ENCODE results near the gene PPP3R2. TPM values are rescaled to one million over a fixed set of nuclear protein-coding genes. Genes with fewer than 3 reads are reported as not detected.

Gene PPP3R2
- total RNA-seq, 1 experiment from 2014 or later, result not detected

DNA sequence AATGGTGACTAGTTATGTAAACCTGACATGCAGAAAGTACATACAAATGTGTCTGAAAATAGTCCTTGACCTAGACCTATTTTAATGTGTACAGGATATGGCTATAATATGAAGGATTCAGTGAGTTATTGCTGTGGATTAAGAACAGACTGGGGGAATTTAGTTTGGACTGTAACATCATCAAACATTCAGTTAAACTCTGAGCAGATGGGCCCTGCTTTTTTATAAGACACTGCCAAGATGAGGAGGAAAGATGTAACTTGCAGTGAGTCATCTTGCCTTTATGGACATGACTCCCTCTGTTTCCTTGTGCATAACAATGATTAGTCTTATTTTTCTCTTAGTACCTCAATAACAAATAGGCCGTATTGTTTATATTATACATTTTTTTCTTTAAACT lies 12.2 kb downstream of the PPP3R2 start:
- Mint-ChIP-seq H3K9me3 (ENCODE audit: low read depth, unreplicated experiment) (no peaks in the 10 kb centered on the region), H3K36me3 (ENCODE audit: insufficient read depth, unreplicated experiment) (no peaks in the 10 kb centered on the region), H3K27ac (ENCODE audit: unreplicated experiment) (no peak overlapping the region), H3K27me3 (ENCODE audit: unreplicated experiment) (no peaks in the 10 kb centered on the region), H3K4me3 (ENCODE audit: low read depth, unreplicated experiment) (no peak overlapping the region), H3K4me1 (ENCODE audit: low read depth, unreplicated experiment) (peaks cover 1% of the 10 kb centered on the region)
- DNase-seq, result no peak
- intact Hi-C loops (cut with micrococcal nuclease; ENCODE audit: unreplicated experiment), result no loop called here
- no peak for TF ChIP-seq CTCF (IDR thresholded peaks at IDR 0.05; ENCODE audit: unreplicated experiment)
- CTCF ChIA-PET, result no interaction called here
- no TSS peak for BruUV-seq (replicated peaks)

GRCh38 chr9:101579711-101580545 lies 14.8 kb downstream of the PPP3R2 start:
- intact Hi-C loops (cut with micrococcal nuclease; ENCODE audit: unreplicated experiment), result no loop called here
- H3K4me1 Mint-ChIP-seq (ENCODE audit: low read depth, unreplicated experiment), result no peaks in the 10 kb centered on the region
- no peaks in the 10 kb centered on the region for H3K27me3 Mint-ChIP-seq (ENCODE audit: unreplicated experiment)
- no TSS peak for BruUV-seq (replicated peaks)
- no peak overlapping the region for H3K27ac Mint-ChIP-seq (ENCODE audit: unreplicated experiment)
- H3K9me3 Mint-ChIP-seq (ENCODE audit: low read depth, unreplicated experiment), result no peaks in the 10 kb centered on the region
- no peaks in the 10 kb centered on the region for H3K36me3 Mint-ChIP-seq (ENCODE audit: insufficient read depth, unreplicated experiment)
- TF ChIP-seq CTCF (IDR thresholded peaks at IDR 0.05; ENCODE audit: unreplicated experiment), result no peak
- no peak overlapping the region for H3K4me3 Mint-ChIP-seq (ENCODE audit: low read depth, unreplicated experiment)
- DNase-seq, result no peak
- CTCF ChIA-PET, result no interaction called here

DNA sequence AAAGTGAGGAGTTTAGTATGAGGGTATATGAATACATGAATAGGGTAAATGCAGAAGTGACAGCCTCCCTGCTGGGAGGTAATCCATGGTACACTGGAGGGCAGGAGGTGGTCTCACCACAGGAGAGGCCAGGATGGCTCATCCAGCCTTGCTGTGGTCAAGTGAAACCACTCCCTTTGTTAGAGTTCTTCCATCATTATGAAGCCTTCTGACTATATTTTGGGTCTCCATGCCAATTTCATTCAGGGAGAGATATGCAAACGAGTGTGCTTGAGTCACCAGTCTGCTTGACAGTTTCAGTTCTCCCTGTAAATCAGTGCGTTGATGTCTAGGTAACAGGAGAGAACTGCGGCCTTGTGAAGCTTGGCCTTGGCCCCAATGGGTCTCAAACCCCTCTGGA lies 16.4 kb downstream of the PPP3R2 start:
- Mint-ChIP-seq H3K27me3 (ENCODE audit: unreplicated experiment) (no peaks in the 10 kb centered on the region), H3K4me1 (ENCODE audit: low read depth, unreplicated experiment) (no peaks in the 10 kb centered on the region), H3K4me3 (ENCODE audit: low read depth, unreplicated experiment) (no peak overlapping the region), H3K27ac (ENCODE audit: unreplicated experiment) (no peak overlapping the region), H3K36me3 (ENCODE audit: insufficient read depth, unreplicated experiment) (no peaks in the 10 kb centered on the region), H3K9me3 (ENCODE audit: low read depth, unreplicated experiment) (no peaks in the 10 kb centered on the region)
- intact Hi-C loops (cut with micrococcal nuclease; ENCODE audit: unreplicated experiment), result no loop called here
- no peak for DNase-seq
- no TSS peak for BruUV-seq (replicated peaks)
- CTCF ChIA-PET, result no interaction called here
- no peak for TF ChIP-seq CTCF (IDR thresholded peaks at IDR 0.05; ENCODE audit: unreplicated experiment)

GRCh38 chr9:101574731-101575333 lies 19.9 kb downstream of the PPP3R2 start:
- Mint-ChIP-seq H3K4me1 (ENCODE audit: low read depth, unreplicated experiment) (no peaks in the 10 kb centered on the region), H3K27me3 (ENCODE audit: unreplicated experiment) (no peaks in the 10 kb centered on the region), H3K4me3 (ENCODE audit: low read depth, unreplicated experiment) (no peak overlapping the region), H3K36me3 (ENCODE audit: insufficient read depth, unreplicated experiment) (no peaks in the 10 kb centered on the region), H3K27ac (ENCODE audit: unreplicated experiment) (no peak overlapping the region), H3K9me3 (ENCODE audit: low read depth, unreplicated experiment) (no peaks in the 10 kb centered on the region)
- CTCF ChIA-PET, result no interaction called here
- intact Hi-C loops (cut with micrococcal nuclease; ENCODE audit: unreplicated experiment), result no loop called here
- DNase-seq, result no peak
- TF ChIP-seq CTCF (IDR thresholded peaks at IDR 0.05; ENCODE audit: unreplicated experiment), result no peak
- BruUV-seq (replicated peaks), result no TSS peak

All from Calu3 (cell line).